WTC11 (cell line): ENCODE measurements around the gene SGPL1.

Experiments used
- ATF3 ChIP-seq: sonication (generic); formaldehyde crosslinking; conservative IDR thresholded peaks from 2 replicates; pipeline ENCODE4 v1.8.1; 2022; ENCODE audit warnings: mild to moderate bottlenecking, missing genetic modification reagents
- CDX4 ChIP-seq: fragments of 250-450 bp; sonication (Bioruptor Pico); IDR thresholded peaks from 2 replicates; pipeline ENCODE4 v1.9.0; 2021; ENCODE audit warnings: moderate library complexity, mild to moderate bottlenecking, inconsistent platforms, borderline replicate concordance
- CTCF ChIP-seq: fragments of 200-600 bp; IDR thresholded peaks from 2 replicates; pipeline ENCODE4 v1.8.0; 2022; ENCODE audit warnings: antibody characterized with exemption
- E2F1 ChIP-seq: sonication (generic); formaldehyde crosslinking; IDR thresholded peaks from 2 replicates; pipeline ENCODE4 v1.8.0; 2022; ENCODE audit warnings: mild to moderate bottlenecking, missing genetic modification reagents
- FOXJ3 ChIP-seq: sonication (generic); formaldehyde crosslinking; IDR thresholded peaks from 2 replicates; pipeline ENCODE4 v1.9.0; 2021; ENCODE audit warnings: missing genetic modification reagents, mild to moderate bottlenecking, borderline replicate concordance
- MXD4 ChIP-seq: fragments of 250-450 bp; sonication (Bioruptor Pico); IDR thresholded peaks from 2 replicates; pipeline ENCODE4 v1.8.0; 2021; ENCODE audit warnings: mild to moderate bottlenecking, moderate library complexity, borderline replicate concordance
- NFYB ChIP-seq: sonication (generic); formaldehyde crosslinking; conservative IDR thresholded peaks from 2 replicates; pipeline ENCODE4 v1.8.0; 2022; ENCODE audit warnings: low read depth, missing genetic modification reagents
- SP1 ChIP-seq: sonication (generic); formaldehyde crosslinking; conservative IDR thresholded peaks from 2 replicates; pipeline ENCODE4 v1.8.1; 2022; ENCODE audit warnings: missing genetic modification reagents
- STAT6 ChIP-seq: sonication (generic); formaldehyde crosslinking; conservative IDR thresholded peaks from 2 replicates; pipeline ENCODE4 v1.8.1; 2023; ENCODE audit warnings: mild to moderate bottlenecking, low read depth, missing genetic modification reagents, moderate library complexity
- USF2 ChIP-seq: sonication (generic); formaldehyde crosslinking; IDR thresholded peaks from 2 replicates; pipeline ENCODE4 v1.8.1; 2023; ENCODE audit warnings: mild to moderate bottlenecking, missing genetic modification reagents, moderate library complexity
- ZNF263 ChIP-seq: sonication (generic); formaldehyde crosslinking; IDR thresholded peaks from 2 replicates; pipeline ENCODE4 v1.8.1; 2022; ENCODE audit warnings: low read depth, mild to moderate bottlenecking, moderate library complexity, missing genetic modification reagents
- ZNF396 ChIP-seq: fragments of 250-450 bp; sonication (Bioruptor Pico); IDR thresholded peaks from 2 replicates; pipeline ENCODE4 v1.8.0; 2021; ENCODE audit warnings: mild to moderate bottlenecking, moderate library complexity, borderline replicate concordance
- ZNF532 ChIP-seq: fragments of 250-450 bp; sonication (Bioruptor Pico); IDR thresholded peaks from 2 replicates; pipeline ENCODE4 v1.9.0; 2021; ENCODE audit warnings: mild to moderate bottlenecking, borderline replicate concordance

- TF ChIP-seq CTCF = no peak
- no peak for TF ChIP-seq MXD4 (CRISPR knock-in tag)
- no peak for TF ChIP-seq ZNF532 (CRISPR knock-in tag)
- TF ChIP-seq USF2 = no peak
- TF ChIP-seq NFYB (CRISPR knock-in tag) = no peak
- no peak for TF ChIP-seq STAT6 (CRISPR knock-in tag)
- no peak for TF ChIP-seq ZNF263
- no peak for TF ChIP-seq SP1 (CRISPR knock-in tag)
- no peak for TF ChIP-seq CDX4 (CRISPR knock-in tag)
- no peak for TF ChIP-seq ZNF396 (CRISPR knock-in tag)
- TF ChIP-seq ATF3 (CRISPR knock-in tag) = no peak
- no peak for TF ChIP-seq FOXJ3
- TF ChIP-seq E2F1 (CRISPR knock-in tag) = no peak
These were observed 6.6 kb upstream of the SGPL1 start for GRCh38 chr10:70809011-70809611.
